Measurements from ENCODE around the gene RNF128. TPM values are rescaled to one million over a fixed set of nuclear protein-coding genes. Genes with fewer than 3 reads are reported as not detected.
A peak's percentile ranks its signal among the peaks of the same experiment; 100 is the strongest.

The RNF128 gene
- total and polyA plus RNA-seq, 2 of the 13 experiments (the other 11 are each of a cell fraction or from before 2014, with no cell fraction given): 18.5 to 43.5 TPM

DNA sequence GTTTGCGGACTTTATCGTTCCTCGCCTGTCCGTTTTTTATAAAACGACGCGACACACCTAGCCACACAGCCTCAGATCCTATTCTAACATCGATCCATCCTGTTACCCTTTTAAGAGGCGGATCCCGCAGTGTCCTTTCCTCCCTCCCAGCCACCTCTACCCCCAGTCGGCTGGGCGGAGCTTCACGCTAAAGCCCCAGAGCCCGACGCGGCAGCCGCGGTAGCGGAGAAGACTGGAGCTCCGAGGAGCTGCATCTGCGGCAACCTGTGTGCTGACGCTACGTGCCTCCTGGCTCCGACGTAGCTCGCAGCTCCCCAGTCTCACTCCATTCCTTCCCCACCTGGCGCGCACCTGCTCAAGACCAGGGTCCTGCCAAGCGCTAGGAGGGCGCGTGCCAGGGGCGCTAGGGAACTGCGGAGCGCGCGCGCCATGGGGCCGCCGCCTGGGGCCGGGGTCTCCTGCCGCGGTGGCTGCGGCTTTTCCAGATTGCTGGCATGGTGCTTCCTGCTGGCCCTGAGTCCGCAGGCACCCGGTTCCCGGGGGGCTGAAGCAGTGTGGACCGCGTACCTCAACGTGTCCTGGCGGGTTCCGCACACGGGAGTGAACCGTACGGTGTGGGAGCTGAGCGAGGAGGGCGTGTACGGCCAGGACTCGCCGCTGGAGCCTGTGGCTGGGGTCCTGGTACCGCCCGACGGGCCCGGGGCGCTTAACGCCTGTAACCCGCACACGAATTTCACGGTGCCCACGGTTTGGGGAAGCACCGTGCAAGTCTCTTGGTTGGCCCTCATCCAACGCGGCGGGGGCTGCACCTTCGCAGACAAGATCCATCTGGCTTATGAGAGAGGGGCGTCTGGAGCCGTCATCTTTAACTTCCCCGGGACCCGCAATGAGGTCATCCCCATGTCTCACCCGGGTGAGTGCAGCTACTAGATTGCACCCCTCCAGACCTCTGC lies at the start of gene RNF128 (continued):
- TF ChIP-seq, protein P1, sequence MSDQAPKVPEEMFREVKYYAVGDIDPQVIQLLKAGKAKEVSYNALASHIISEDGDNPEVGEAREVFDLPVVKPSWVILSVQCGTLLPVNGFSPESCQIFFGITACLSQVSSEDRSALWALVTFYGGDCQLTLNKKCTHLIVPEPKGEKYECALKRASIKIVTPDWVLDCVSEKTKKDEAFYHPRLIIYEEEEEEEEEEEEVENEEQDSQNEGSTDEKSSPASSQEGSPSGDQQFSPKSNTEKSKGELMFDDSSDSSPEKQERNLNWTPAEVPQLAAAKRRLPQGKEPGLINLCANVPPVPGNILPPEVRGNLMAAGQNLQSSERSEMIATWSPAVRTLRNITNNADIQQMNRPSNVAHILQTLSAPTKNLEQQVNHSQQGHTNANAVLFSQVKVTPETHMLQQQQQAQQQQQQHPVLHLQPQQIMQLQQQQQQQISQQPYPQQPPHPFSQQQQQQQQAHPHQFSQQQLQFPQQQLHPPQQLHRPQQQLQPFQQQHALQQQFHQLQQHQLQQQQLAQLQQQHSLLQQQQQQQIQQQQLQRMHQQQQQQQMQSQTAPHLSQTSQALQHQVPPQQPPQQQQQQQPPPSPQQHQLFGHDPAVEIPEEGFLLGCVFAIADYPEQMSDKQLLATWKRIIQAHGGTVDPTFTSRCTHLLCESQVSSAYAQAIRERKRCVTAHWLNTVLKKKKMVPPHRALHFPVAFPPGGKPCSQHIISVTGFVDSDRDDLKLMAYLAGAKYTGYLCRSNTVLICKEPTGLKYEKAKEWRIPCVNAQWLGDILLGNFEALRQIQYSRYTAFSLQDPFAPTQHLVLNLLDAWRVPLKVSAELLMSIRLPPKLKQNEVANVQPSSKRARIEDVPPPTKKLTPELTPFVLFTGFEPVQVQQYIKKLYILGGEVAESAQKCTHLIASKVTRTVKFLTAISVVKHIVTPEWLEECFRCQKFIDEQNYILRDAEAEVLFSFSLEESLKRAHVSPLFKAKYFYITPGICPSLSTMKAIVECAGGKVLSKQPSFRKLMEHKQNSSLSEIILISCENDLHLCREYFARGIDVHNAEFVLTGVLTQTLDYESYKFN (CRISPR knock-in tag; conservative IDR thresholded peaks at IDR 0.05): no peak; the same call in 1 of the 2 replicates
- no peak for TF ChIP-seq ATF3 (CRISPR knock-in tag; IDR thresholded peaks at IDR 0.05)
- no peak for TF ChIP-seq FOXK1 (CRISPR knock-in tag; IDR thresholded peaks at IDR 0.05; ENCODE audit: borderline replicate concordance, low read depth)
- TF ChIP-seq, protein P2, sequence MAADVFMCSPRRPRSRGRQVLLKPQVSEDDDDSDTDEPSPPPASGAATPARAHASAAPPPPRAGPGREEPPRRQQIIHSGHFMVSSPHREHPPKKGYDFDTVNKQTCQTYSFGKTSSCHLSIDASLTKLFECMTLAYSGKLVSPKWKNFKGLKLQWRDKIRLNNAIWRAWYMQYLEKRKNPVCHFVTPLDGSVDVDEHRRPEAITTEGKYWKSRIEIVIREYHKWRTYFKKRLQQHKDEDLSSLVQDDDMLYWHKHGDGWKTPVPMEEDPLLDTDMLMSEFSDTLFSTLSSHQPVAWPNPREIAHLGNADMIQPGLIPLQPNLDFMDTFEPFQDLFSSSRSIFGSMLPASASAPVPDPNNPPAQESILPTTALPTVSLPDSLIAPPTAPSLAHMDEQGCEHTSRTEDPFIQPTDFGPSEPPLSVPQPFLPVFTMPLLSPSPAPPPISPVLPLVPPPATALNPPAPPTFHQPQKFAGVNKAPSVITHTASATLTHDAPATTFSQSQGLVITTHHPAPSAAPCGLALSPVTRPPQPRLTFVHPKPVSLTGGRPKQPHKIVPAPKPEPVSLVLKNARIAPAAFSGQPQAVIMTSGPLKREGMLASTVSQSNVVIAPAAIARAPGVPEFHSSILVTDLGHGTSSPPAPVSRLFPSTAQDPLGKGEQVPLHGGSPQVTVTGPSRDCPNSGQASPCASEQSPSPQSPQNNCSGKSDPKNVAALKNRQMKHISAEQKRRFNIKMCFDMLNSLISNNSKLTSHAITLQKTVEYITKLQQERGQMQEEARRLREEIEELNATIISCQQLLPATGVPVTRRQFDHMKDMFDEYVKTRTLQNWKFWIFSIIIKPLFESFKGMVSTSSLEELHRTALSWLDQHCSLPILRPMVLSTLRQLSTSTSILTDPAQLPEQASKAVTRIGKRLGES (CRISPR knock-in tag; IDR thresholded peaks at IDR 0.05; ENCODE audit: borderline replicate concordance): no peak
- TF ChIP-seq TGIF2 (CRISPR knock-in tag; IDR thresholded peaks at IDR 0.05): no peak
- TF ChIP-seq ZKSCAN5 (CRISPR knock-in tag; IDR thresholded peaks at IDR 0.05): no peak
- peak; percentile 52; the same call in 1 of the 2 replicates for TF ChIP-seq ZFY (CRISPR knock-in tag; IDR thresholded peaks at IDR 0.05)
- TF ChIP-seq KLF6 (CRISPR knock-in tag; IDR thresholded peaks at IDR 0.05): no peak
- TF ChIP-seq, protein P3, sequence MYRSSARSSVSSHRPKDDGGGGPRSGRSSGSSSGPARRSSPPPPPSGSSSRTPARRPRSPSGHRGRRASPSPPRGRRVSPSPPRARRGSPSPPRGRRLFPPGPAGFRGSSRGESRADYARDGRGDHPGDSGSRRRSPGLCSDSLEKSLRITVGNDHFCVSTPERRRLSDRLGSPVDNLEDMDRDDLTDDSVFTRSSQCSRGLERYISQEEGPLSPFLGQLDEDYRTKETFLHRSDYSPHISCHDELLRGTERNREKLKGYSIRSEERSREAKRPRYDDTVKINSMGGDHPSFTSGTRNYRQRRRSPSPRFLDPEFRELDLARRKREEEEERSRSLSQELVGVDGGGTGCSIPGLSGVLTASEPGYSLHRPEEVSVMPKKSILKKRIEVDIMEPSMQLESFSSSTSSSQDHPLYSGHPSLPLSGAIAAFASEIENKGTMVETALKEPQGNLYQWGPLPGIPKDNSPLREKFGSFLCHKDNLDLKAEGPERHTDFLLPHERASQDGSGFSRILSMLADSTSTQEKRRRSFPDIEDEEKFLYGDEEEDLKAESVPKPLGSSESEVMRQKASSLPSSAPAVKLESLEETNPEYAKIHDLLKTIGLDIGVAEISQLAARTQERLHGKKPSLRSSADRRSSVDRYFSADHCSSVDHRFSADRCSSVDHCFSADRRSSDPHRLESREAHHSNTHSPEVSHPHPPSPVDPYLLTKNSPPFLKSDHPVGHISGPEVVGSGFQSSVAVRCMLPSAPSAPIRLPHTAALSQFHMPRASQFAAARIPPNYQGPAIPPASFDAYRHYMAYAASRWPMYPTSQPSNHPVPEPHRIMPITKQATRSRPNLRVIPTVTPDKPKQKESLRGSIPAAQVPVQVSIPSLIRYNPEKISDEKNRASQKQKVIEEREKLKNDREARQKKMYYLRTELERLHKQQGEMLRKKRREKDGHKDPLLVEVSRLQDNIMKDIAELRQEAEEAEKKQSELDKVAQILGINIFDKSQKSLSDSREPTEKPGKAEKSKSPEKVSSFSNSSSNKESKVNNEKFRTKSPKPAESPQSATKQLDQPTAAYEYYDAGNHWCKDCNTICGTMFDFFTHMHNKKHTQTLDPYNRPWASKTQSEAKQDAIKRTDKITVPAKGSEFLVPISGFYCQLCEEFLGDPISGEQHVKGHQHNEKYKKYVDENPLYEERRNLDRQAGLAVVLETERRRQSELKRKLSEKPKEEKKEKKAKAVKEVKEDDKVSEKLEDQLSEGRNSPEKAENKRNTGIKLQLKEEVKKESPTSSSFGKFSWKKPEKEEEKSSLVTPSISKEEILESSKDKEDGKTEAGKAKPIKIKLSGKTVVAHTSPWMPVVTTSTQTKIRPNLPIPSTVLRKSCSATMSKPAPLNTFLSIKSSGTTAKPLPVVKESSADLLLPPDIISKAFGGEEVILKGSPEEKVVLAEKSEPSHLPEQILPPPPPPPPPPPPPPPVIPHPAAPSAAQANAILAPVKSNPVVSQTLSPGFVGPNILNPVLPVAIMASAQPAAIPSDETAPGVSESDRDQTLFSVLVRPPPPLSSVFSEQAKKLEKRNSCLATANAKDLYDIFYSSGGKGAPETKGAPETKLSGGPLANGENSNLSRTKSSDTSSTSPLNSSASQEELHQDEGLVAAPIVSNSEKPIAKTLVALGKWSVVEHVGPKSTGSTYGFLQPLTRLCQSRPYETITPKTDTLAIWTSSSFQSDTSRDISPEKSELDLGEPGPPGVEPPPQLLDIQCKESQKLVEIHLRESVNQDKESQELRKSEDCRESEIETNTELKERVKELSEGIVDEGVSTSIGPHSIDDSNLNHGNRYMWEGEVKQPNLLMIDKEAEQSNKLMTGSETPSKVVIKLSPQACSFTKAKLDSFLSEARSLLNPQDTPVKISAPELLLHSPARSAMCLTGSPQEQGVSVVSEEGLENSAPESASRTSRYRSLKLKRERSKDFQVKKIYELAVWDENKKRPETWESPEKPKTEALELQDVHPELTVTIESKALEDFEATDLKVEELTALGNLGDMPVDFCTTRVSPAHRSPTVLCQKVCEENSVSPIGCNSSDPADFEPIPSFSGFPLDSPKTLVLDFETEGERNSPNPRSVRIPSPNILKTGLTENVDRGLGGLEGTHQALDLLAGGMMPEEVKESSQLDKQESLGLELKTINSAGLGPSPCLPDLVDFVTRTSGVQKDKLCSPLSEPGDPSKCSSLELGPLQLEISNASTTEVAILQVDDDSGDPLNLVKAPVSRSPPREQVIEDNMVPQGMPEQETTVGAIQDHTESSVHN (CRISPR knock-in tag; IDR thresholded peaks at IDR 0.05): no peak
- no peak for TF ChIP-seq ZNF558 (CRISPR knock-in tag; IDR thresholded peaks at IDR 0.05; ENCODE audit: borderline replicate concordance)
- TF ChIP-seq ZMYM3 (CRISPR knock-in tag; IDR thresholded peaks at IDR 0.05): peak; percentile 58; the same call in 1 of the 2 replicates
- TF ChIP-seq ZNF160 (CRISPR knock-in tag; IDR thresholded peaks at IDR 0.05): no peak

Data from HepG2 (cell line).